ENCODE results near the gene GABRB1.

- TF ChIP-seq, protein P1, sequence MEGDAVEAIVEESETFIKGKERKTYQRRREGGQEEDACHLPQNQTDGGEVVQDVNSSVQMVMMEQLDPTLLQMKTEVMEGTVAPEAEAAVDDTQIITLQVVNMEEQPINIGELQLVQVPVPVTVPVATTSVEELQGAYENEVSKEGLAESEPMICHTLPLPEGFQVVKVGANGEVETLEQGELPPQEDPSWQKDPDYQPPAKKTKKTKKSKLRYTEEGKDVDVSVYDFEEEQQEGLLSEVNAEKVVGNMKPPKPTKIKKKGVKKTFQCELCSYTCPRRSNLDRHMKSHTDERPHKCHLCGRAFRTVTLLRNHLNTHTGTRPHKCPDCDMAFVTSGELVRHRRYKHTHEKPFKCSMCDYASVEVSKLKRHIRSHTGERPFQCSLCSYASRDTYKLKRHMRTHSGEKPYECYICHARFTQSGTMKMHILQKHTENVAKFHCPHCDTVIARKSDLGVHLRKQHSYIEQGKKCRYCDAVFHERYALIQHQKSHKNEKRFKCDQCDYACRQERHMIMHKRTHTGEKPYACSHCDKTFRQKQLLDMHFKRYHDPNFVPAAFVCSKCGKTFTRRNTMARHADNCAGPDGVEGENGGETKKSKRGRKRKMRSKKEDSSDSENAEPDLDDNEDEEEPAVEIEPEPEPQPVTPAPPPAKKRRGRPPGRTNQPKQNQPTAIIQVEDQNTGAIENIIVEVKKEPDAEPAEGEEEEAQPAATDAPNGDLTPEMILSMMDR (IDR thresholded peaks at IDR 0.05): no peak
- TF ChIP-seq POLR2A (IDR thresholded peaks at IDR 0.05; ENCODE audit: low read depth): no peak
- TF ChIP-seq POLR2AphosphoS5 (IDR thresholded peaks at IDR 0.05): no peak
- no peak for TF ChIP-seq EP300 (IDR thresholded peaks at IDR 0.05)
These were observed 359.9 kb downstream of the GABRB1 start for GRCh38 chr4:47391256-47391655.
